Tibial nerve (tissue), 4 donors: ENCODE data around the gene MIXL1. TPM values are rescaled to one million over a fixed set of nuclear protein-coding genes. Genes with fewer than 3 reads are reported as not detected.

ENCODE experiments used
- DNase-seq, 2 donors: peaks; one replicate each; pipeline ENCODE4 v3.0.0-alpha.2; 2019; ENCODE audit warnings: low spot score in 2 of 2
- H3K27ac ChIP-seq, 4 donors: fragments of 200-600 bp; sonication (generic) in 3 of 4; one replicate each; pipeline ENCODE4 v1.5.1; 2017 to 2019; ENCODE audit warnings: mild to moderate bottlenecking in 1 of 4
- H3K27me3 ChIP-seq, 2 donors: fragments of 200-600 bp; sonication (generic) in 1 of 2; one replicate each; pipeline versions ENCODE4 v1.5.1 to v1.6.0; 2017 to 2019
- H3K36me3 ChIP-seq, 3 donors: fragments of 200-600 bp; sonication (generic); one replicate each; pipeline ENCODE4 v1.5.1; 2018 to 2019
- H3K4me1 ChIP-seq, 4 donors: fragments of 200-600 bp; sonication (generic) in 3 of 4; one replicate each; pipeline ENCODE4 v1.5.1; 2017 to 2019
- H3K4me3 ChIP-seq, 4 donors: fragments of 200-600 bp; sonication (generic) in 3 of 4; one replicate each; pipeline ENCODE4 v1.5.1; 2017 to 2019; ENCODE audit warnings: mild to moderate bottlenecking in 1 of 4, moderate library complexity in 1 of 4
- H3K9me3 ChIP-seq, 4 donors: fragments of 200-600 bp; sonication (generic) in 3 of 4; one replicate each; pipeline ENCODE4 v1.5.1; 2017 to 2019
- EP300 ChIP-seq, 2 donors: sonication (generic); formaldehyde crosslinking; IDR thresholded peaks; one replicate each; pipeline ENCODE4 v1.6.1; 2017; ENCODE audit warnings: antibody characterized with exemption in 2 of 2, mild to moderate bottlenecking in 1 of 2
- POLR2A ChIP-seq, 2 donors: fragments of 450-650 bp; IDR thresholded peaks; one replicate each; pipeline ENCODE4 v1.6.1; 2017; ENCODE audit warnings: antibody characterized with exemption in 2 of 2, mild to moderate bottlenecking in 2 of 2, moderate library complexity in 2 of 2
- WGBS, 2 donors: methylation state at CpG; one replicate each; pipeline ENCODE4 v1.1.5; 2018; 5-methylcytosine and 5-hydroxymethylcytosine counted together
- total RNA-seq, 4 donors: library from RNA; depleted of rRNA; stranded (reverse); fragments of >200 nt; gene quantifications; one replicate each; pipeline ENCODE4 v1.1.0, GENCODE V29; 2016
- TF ChIP-seq, protein P1 (sequence below), 5 experiments: fragments of 200-600 bp in 3 of 5; fragments of 450-650 bp in 2 of 5; sonication (generic) in 3 of 5; IDR thresholded peaks; one replicate each; pipeline ENCODE4 v1.5.1; 2016 to 2019; ENCODE audit warnings: antibody characterized with exemption in 5 of 5, mild to moderate bottlenecking in 3 of 5, moderate library complexity in 2 of 5

Gene MIXL1
- total RNA-seq, 4 donors from 2014 or later: not detected

- Histone ChIP-seq H3K4me1 (no peaks in the 10 kb centered on the region), H3K4me3 (no peak overlapping the region), H3K27me3 (no peaks in the 10 kb centered on the region), H3K36me3 (peaks cover 0 to 3% (median 0%) of the 10 kb centered on the region in 3 donors), H3K9me3 (no peaks in the 10 kb centered on the region), H3K27ac (no peak overlapping the region)
- no peak for DNase-seq
- 84 to 93% methylated on average over 3 of the region's 3 CpGs for WGBS, 2 donors
- TF ChIP-seq POLR2A (IDR thresholded peaks at IDR 0.05): no peak
- TF ChIP-seq, protein P1, sequence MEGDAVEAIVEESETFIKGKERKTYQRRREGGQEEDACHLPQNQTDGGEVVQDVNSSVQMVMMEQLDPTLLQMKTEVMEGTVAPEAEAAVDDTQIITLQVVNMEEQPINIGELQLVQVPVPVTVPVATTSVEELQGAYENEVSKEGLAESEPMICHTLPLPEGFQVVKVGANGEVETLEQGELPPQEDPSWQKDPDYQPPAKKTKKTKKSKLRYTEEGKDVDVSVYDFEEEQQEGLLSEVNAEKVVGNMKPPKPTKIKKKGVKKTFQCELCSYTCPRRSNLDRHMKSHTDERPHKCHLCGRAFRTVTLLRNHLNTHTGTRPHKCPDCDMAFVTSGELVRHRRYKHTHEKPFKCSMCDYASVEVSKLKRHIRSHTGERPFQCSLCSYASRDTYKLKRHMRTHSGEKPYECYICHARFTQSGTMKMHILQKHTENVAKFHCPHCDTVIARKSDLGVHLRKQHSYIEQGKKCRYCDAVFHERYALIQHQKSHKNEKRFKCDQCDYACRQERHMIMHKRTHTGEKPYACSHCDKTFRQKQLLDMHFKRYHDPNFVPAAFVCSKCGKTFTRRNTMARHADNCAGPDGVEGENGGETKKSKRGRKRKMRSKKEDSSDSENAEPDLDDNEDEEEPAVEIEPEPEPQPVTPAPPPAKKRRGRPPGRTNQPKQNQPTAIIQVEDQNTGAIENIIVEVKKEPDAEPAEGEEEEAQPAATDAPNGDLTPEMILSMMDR (IDR thresholded peaks at IDR 0.05): no peak
- TF ChIP-seq EP300 (IDR thresholded peaks at IDR 0.05): no peak
These were observed 52.7 kb downstream of the MIXL1 start for GRCh38 chr1:226276077-226276682.

Other genes with a start within 250 kb of the MIXL1 start
- 10 to 100 TPM; 15.0 to 27.5 (median 23.7) TPM for gene SDE2, start 224.3 kb upstream of the MIXL1 start, total RNA-seq
- 100 to 1,000 TPM; 193 to 204 (median 197) TPM for gene H3-3A, start 160.9 kb upstream of the MIXL1 start, total RNA-seq
- gene ACBD3, start 36.9 kb upstream of the MIXL1 start, total RNA-seq: 10 to 100 TPM; 41.4 to 54.9 (median 45.4) TPM
- gene LIN9, start 85.5 kb downstream of the MIXL1 start, total RNA-seq: 1 to 10 TPM; 1.3 to 2.4 (median 2.2) TPM
- gene PARP1, start 184.4 kb downstream of the MIXL1 start, total RNA-seq: 100 to 1,000 TPM in 2 of 4 donors, 10 to 100 TPM in 2; 91.5 to 117 (median 99.5) TPM